Endothelial cell (in vitro differentiated cells): ENCODE results near the gene ZDHHC19. TPM values are rescaled to one million over a fixed set of nuclear protein-coding genes. Genes with fewer than 3 reads are reported as not detected.

Source experiments
- DNase-seq: peaks from one replicate; pipeline ENCODE4 v3.0.0; 2021; ENCODE audit warnings: low spot score
- H3K27ac Mint-ChIP-seq: one replicate; pipeline ENCODE4 v1.8.0; 2021; ENCODE audit warnings: mixed read lengths, inconsistent platforms; ENCODE audit not compliant: unreplicated experiment
- H3K27me3 Mint-ChIP-seq: one replicate; pipeline ENCODE4 v1.8.0; 2021; ENCODE audit warnings: mild to moderate bottlenecking, moderate library complexity, mixed read lengths, inconsistent platforms; ENCODE audit not compliant: unreplicated experiment
- H3K36me3 Mint-ChIP-seq: one replicate; pipeline ENCODE4 v1.8.0; 2021; ENCODE audit warnings: mild to moderate bottlenecking, low read depth, mixed read lengths, inconsistent platforms; ENCODE audit not compliant: unreplicated experiment
- H3K4me1 Mint-ChIP-seq: one replicate; pipeline ENCODE4 v1.8.0; 2021; ENCODE audit warnings: mild to moderate bottlenecking, mixed read lengths, inconsistent platforms; ENCODE audit not compliant: unreplicated experiment
- H3K4me3 Mint-ChIP-seq: one replicate; pipeline ENCODE4 v1.8.0; 2021; ENCODE audit warnings: mild to moderate bottlenecking, mixed read lengths, inconsistent platforms; ENCODE audit not compliant: unreplicated experiment
- H3K9me3 Mint-ChIP-seq: one replicate; pipeline ENCODE4 v1.8.0; 2021; ENCODE audit warnings: mixed read lengths, inconsistent platforms; ENCODE audit not compliant: unreplicated experiment
- total RNA-seq: library from RNA; stranded (reverse); fragmentation: NEBNext Ultra II Directional; extraction: Animal tissue kit (Norgen Biotek cat#: 25700); gene quantifications from one replicate; pipeline ENCODE4 v1.2.1, GENCODE V29; 2021; ENCODE audit not compliant: unreplicated experiment
- TF ChIP-seq, protein P1 (sequence below): fragments of 200-600 bp; sonication (generic); IDR thresholded peaks from one replicate; pipeline ENCODE4 v1.5.0; 2021; ENCODE audit warnings: antibody characterized with exemption; ENCODE audit not compliant: unreplicated experiment

ZDHHC19 gene
- total RNA-seq, 1 donor from 2014 or later = 0.82 TPM

DNA sequence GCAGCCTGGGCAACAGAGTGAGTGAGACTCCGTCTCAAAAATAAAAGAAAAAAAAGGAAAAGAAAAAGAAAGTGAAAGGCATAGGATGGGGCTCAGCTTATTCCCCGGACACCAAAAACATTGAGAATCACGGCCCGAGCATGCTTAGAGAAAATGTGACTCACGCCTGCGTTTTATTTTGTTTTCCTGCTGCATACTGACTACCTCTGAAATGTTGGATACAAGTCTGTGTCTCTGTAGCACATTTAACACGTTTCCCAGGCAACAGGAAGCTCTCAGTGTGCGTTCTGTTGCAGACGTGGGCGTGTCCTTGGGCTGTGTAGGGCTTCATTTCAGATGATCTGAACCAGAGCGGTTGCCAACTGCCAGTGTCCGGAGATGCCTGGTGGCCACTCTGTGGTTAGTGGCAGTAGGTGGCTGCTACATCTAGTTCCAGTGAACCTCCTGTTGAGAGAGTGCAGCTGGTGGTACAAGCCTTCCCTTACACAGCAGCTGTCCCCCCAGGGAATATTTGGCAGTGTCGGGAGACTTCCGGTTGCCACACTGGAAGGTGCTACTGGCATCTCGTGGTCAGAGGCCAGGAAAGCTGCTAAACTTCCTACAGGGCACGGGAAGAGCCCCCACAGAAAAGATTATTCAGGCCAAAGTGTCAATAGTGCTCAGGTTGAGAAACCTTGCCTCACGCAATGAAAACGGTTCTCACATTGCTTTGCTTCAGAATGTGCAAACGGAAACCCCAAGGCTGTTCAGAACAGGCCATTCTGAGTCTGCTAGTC is 8.2 kb upstream of the ZDHHC19 start:
- Mint-ChIP-seq H3K27ac (no peak overlapping the region), H3K36me3 (no peaks in the 10 kb centered on the region), H3K4me3 (no peak overlapping the region)

GRCh38 chr3:196218155-196218712 is 7.0 kb upstream of the ZDHHC19 start:
- TF ChIP-seq, protein P1, sequence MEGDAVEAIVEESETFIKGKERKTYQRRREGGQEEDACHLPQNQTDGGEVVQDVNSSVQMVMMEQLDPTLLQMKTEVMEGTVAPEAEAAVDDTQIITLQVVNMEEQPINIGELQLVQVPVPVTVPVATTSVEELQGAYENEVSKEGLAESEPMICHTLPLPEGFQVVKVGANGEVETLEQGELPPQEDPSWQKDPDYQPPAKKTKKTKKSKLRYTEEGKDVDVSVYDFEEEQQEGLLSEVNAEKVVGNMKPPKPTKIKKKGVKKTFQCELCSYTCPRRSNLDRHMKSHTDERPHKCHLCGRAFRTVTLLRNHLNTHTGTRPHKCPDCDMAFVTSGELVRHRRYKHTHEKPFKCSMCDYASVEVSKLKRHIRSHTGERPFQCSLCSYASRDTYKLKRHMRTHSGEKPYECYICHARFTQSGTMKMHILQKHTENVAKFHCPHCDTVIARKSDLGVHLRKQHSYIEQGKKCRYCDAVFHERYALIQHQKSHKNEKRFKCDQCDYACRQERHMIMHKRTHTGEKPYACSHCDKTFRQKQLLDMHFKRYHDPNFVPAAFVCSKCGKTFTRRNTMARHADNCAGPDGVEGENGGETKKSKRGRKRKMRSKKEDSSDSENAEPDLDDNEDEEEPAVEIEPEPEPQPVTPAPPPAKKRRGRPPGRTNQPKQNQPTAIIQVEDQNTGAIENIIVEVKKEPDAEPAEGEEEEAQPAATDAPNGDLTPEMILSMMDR = no peak
- no peak overlapping the region for H3K27ac Mint-ChIP-seq
- DNase-seq = no peak
- peaks cover 11% of the 10 kb centered on the region for H3K27me3 Mint-ChIP-seq
- H3K36me3 Mint-ChIP-seq = peaks cover 3% of the 10 kb centered on the region
- H3K9me3 Mint-ChIP-seq = no peaks in the 10 kb centered on the region
- no peaks in the 10 kb centered on the region for H3K4me1 Mint-ChIP-seq
- no peak overlapping the region for H3K4me3 Mint-ChIP-seq

More for the DNA sequence above, 8.2 kb upstream of the ZDHHC19 start:
- no peak for DNase-seq
- TF ChIP-seq, protein P1 = no peak
- Mint-ChIP-seq H3K27me3 (peaks cover 7% of the 10 kb centered on the region), H3K9me3 (no peaks in the 10 kb centered on the region), H3K4me1 (no peaks in the 10 kb centered on the region)

DNA sequence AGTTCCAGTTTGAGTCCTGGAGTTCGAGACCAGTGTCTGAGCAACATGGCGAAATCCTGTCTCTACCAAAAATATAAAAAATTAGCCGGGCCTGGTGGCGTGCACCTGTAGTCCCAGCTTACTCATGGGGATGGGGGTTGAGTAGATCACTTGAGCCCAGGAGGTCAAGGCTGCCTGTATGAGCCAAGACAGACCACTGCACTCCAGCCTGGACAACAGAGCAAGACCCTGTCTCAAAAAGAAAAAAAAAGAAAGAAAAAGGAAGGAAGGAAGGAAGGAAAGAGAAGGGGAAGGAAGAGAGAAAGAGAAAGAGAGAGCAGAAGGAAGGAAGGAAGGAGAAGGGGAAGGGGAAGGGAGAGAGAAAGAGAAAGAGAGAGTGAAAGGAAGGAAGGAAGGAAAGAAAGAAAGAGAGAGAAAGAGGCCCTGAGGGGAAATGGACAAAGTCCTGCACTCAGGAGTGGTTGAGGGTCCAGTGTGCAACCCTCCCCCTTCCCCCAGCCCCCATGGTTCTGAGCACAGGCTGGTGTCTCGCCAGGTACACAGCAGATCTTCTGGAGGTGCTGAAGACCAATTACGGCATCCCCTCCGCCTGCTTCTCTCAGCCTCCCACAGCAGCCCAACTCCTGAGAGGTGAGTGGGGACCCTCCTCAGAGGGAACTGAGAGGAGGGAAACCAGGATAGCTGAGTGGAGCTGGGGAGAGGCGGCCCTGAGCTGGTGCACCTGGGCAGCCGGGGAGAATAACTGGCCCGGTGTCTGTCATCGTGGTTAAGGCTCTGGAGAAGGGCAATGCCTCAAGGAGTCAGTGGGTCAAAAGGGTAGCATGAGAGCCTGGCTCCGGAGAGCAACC is 6.3 kb upstream of the ZDHHC19 start:
- no peak overlapping the region for H3K4me3 Mint-ChIP-seq
- H3K27ac Mint-ChIP-seq = no peak overlapping the region
- H3K36me3 Mint-ChIP-seq = peaks cover 3% of the 10 kb centered on the region

GRCh38 chr3:196216681-196217211 is 5.5 kb upstream of the ZDHHC19 start:
- DNase-seq = no peak
- TF ChIP-seq, protein P1 = no peak
- no peak overlapping the region for H3K4me3 Mint-ChIP-seq
- H3K27me3 Mint-ChIP-seq = peaks cover 11% of the 10 kb centered on the region
- H3K4me1 Mint-ChIP-seq = no peaks in the 10 kb centered on the region
- H3K36me3 Mint-ChIP-seq = peaks cover 3% of the 10 kb centered on the region
- no peaks in the 10 kb centered on the region for H3K9me3 Mint-ChIP-seq
- no peak overlapping the region for H3K27ac Mint-ChIP-seq

More for the DNA sequence above, 6.3 kb upstream of the ZDHHC19 start:
- DNase-seq = no peak
- no peaks in the 10 kb centered on the region for H3K4me1 Mint-ChIP-seq
- no peaks in the 10 kb centered on the region for H3K9me3 Mint-ChIP-seq
- TF ChIP-seq, protein P1 = no peak
- H3K27me3 Mint-ChIP-seq = peaks cover 11% of the 10 kb centered on the region
